Natural killer cell (primary cell): ENCODE data around the gene KRTAP26-1. TPM values are rescaled to one million over a fixed set of nuclear protein-coding genes. Genes with fewer than 3 reads are reported as not detected.

Experiments used
- ATAC-seq, 3 donors: fragments of 150-1000 bp in 2 of 3; fragments of 200-7000 bp in 1 of 3; cut with Tn5 transposase; 1 replicate in 1 of 3; 2 replicates in 2 of 3; pipeline ENCODE4 v1.10.0; 2021; ENCODE audit warnings: mild to moderate bottlenecking in 2 of 3, moderate library complexity in 2 of 3
- DNase-seq, 2 donors: peaks; one replicate each; pipeline versions ENCODE4 v3.0.0 to v3.0.0-alpha.2; 2013 to 2021; ENCODE audit warnings: mixed read lengths in 1 of 2
- H3K27ac ChIP-seq: one replicate; pipeline ENCODE4 v1.5.1; 2013; ENCODE audit warnings: mild to moderate bottlenecking, low read length
- H3K27me3 ChIP-seq: one replicate; pipeline ENCODE4 v1.6.1; 2013; ENCODE audit warnings: low read length; ENCODE audit not compliant: control insufficient read depth, insufficient read depth
- H3K36me3 ChIP-seq: one replicate; pipeline ENCODE4 v1.6.1; 2013; ENCODE audit warnings: low read length; ENCODE audit not compliant: control insufficient read depth, insufficient read depth
- H3K4me1 ChIP-seq: one replicate; pipeline ENCODE4 v1.6.1; 2013; ENCODE audit warnings: low read length; ENCODE audit not compliant: control insufficient read depth, insufficient read depth
- H3K4me3 ChIP-seq: one replicate; pipeline ENCODE4 v1.5.1; 2013; ENCODE audit warnings: low read length
- H3K9me3 ChIP-seq: one replicate; pipeline ENCODE4 v1.6.1; 2013; ENCODE audit warnings: low read length; ENCODE audit not compliant: control insufficient read depth, insufficient read depth
- H3K27ac Mint-ChIP-seq, 2 donors: one replicate each; pipeline ENCODE4 v1.8.0; 2022; ENCODE audit warnings: mild to moderate bottlenecking in 2 of 2, mixed read lengths in 2 of 2, moderate library complexity in 1 of 2
- H3K27me3 Mint-ChIP-seq, 2 donors: one replicate each; pipeline ENCODE4 v1.8.0; 2022; ENCODE audit warnings: low read depth in 2 of 2, mixed read lengths in 2 of 2
- H3K36me3 Mint-ChIP-seq: one replicate; pipeline ENCODE4 v1.8.0; 2022; ENCODE audit warnings: mixed read lengths
- H3K4me1 Mint-ChIP-seq, 2 donors: one replicate each; pipeline ENCODE4 v1.8.0; 2022; ENCODE audit warnings: mixed read lengths in 2 of 2
- H3K4me3 Mint-ChIP-seq: one replicate; pipeline ENCODE4 v1.8.0; 2022; ENCODE audit warnings: mild to moderate bottlenecking, moderate library complexity, mixed read lengths
- H3K9me3 Mint-ChIP-seq, 2 donors: one replicate each; pipeline ENCODE4 v1.8.0; 2022; ENCODE audit warnings: mixed read lengths in 2 of 2
- CTCF ChIP-seq: fragments of 200-600 bp; IDR thresholded peaks from one replicate; pipeline ENCODE4 v1.8.0; 2022; ENCODE audit warnings: antibody characterized with exemption
- WGBS: methylation state at CpG from one replicate; pipeline ENCODE4 v1.1.7; 2013; ENCODE audit warnings: missing lambda C conversion rate; ENCODE audit not compliant: insufficient coverage; 5-methylcytosine and 5-hydroxymethylcytosine counted together
- intact Hi-C: fragments of 100-400 bp; cut with micrococcal nuclease; formaldehyde crosslinking; loops from one replicate; pipeline ENCODE4 v1.14.2; 2022
- total RNA-seq, 4 donors: library from RNA; stranded (reverse); fragments of 120-200 nt in 1 of 4; gene quantifications; one replicate each; pipeline versions ENCODE4 v1.2.3 to v1.2.4, GENCODE V29; 2013 to 2022

KRTAP26-1 gene
- not detected for total RNA-seq
- total RNA-seq (2013), result not detected

- Mint-ChIP-seq H3K4me3 (no peak within 1 kb of the TSS), H3K27me3 (no peaks in the 10 kb centered on the region), H3K27ac (no peak within 1 kb of the TSS), H3K4me1 (no peaks in the 10 kb centered on the region), H3K36me3 (no peaks in the 10 kb centered on the region), H3K9me3 (peaks cover 12 to 18% of the 10 kb centered on the region in 2 donors)
- H3K27ac ChIP-seq, result no peak within 1 kb of the TSS
- ATAC-seq (no peak), DNase-seq (no peak)
- no peaks in the 10 kb centered on the region for H3K36me3 ChIP-seq
- intact Hi-C loops, result no loop called here
- WGBS, result 98% methylated on average over 2 of the region's 2 CpGs
- H3K27me3 ChIP-seq, result no peaks in the 10 kb centered on the region
- H3K4me1 ChIP-seq, result no peaks in the 10 kb centered on the region
- no peak for TF ChIP-seq CTCF
- no peak within 1 kb of the TSS for H3K4me3 ChIP-seq
- no peaks in the 10 kb centered on the region for H3K9me3 ChIP-seq
Measured at GRCh38 chr21:30320215-30320614, at the start of gene KRTAP26-1. TSS of gene KRTAP26-1 (minus strand) at chr21:30320315. CDS start at chr21:30320035, 280 bp downstream.

GRCh38 chr21:30355906-30356305, 35.8 kb upstream of the KRTAP26-1 start:
- H3K36me3 ChIP-seq, result no peaks in the 10 kb centered on the region
- no peaks in the 10 kb centered on the region for H3K27me3 ChIP-seq
- Mint-ChIP-seq H3K9me3 (peaks cover 8% of the 10 kb centered on the region in 2 donors), H3K27ac (no peak overlapping the region), H3K27me3 (no peaks in the 10 kb centered on the region), H3K36me3 (no peaks in the 10 kb centered on the region), H3K4me1 (no peaks in the 10 kb centered on the region), H3K4me3 (no peak overlapping the region)
- 83% methylated on average over 2 of the region's 3 CpGs for WGBS
- H3K9me3 ChIP-seq, result no peaks in the 10 kb centered on the region
- no peak overlapping the region for H3K27ac ChIP-seq
- H3K4me1 ChIP-seq, result no peaks in the 10 kb centered on the region
- TF ChIP-seq CTCF, result no peak
- no peak for ATAC-seq
- no peak for DNase-seq
- H3K4me3 ChIP-seq, result no peak overlapping the region
- intact Hi-C loops, result no loop called here

GRCh38 chr21:30354308-30355005, 34.3 kb upstream of the KRTAP26-1 start:
- Mint-ChIP-seq H3K4me3 (no peak overlapping the region), H3K9me3 (peaks cover 8% of the 10 kb centered on the region in 2 donors), H3K27me3 (no peaks in the 10 kb centered on the region), H3K4me1 (no peaks in the 10 kb centered on the region), H3K36me3 (no peaks in the 10 kb centered on the region), H3K27ac (no peak overlapping the region)
- no peak for TF ChIP-seq CTCF
- Histone ChIP-seq H3K4me1 (no peaks in the 10 kb centered on the region), H3K36me3 (no peaks in the 10 kb centered on the region), H3K9me3 (no peaks in the 10 kb centered on the region), H3K4me3 (no peak overlapping the region), H3K27me3 (no peaks in the 10 kb centered on the region), H3K27ac (no peak overlapping the region)
- 64% methylated on average over 1 of the region's 1 CpG for WGBS
- ATAC-seq, result no peak
- DNase-seq, result no peak
- intact Hi-C loops, result no loop called here

DNA sequence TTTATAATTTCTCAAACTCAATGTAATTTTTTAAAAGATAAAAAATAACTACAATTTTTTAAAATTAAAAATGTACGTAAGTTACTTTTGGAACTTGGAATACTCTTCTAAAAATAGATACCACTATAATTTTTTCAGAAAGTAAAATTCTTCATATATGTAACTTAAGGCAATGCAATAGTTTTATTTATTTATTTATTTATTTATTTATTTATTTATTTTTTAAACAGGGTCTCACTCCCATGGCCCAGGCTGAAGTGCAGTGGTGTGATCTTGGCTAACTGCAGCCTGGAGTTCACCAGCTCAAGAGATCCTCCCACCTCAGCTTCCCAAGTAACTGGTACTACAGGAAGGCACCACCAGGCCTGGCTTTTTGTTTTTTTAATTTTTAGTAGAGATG, 31.4 kb upstream of the KRTAP26-1 start:
- Mint-ChIP-seq H3K27ac (no peak overlapping the region), H3K9me3 (peaks cover 11 to 14% of the 10 kb centered on the region in 2 donors), H3K4me3 (no peak overlapping the region), H3K4me1 (no peaks in the 10 kb centered on the region), H3K36me3 (no peaks in the 10 kb centered on the region), H3K27me3 (no peaks in the 10 kb centered on the region)
- Histone ChIP-seq H3K9me3 (no peaks in the 10 kb centered on the region), H3K4me3 (no peak overlapping the region), H3K27me3 (no peaks in the 10 kb centered on the region), H3K36me3 (no peaks in the 10 kb centered on the region), H3K4me1 (no peaks in the 10 kb centered on the region), H3K27ac (no peak overlapping the region)
- no peak for TF ChIP-seq CTCF
- DNase-seq (no peak), ATAC-seq (no peak)
- intact Hi-C loops, result no loop called here
- WGBS, result no CpG with 5 or more reads among the region's 1 CpG
